ENCODE data around the gene PSME1.

PSME1 gene

GRCh38 chr14:24177891-24178290 is 41.9 kb downstream of the PSME1 start:
- Histone ChIP-seq H3K27ac (no peak overlapping the region), H3K27me3 (ENCODE audit: insufficient read depth, low read depth, severe bottlenecking) (no peaks in the 10 kb centered on the region), H3K36me3 (peaks cover 94% of the 10 kb centered on the region), H3K9me3 (ENCODE audit: severe bottlenecking) (no peaks in the 10 kb centered on the region), H3K4me3 (ENCODE audit: low read depth, low read length) (no peak overlapping the region)
- no peak for DNase-seq
- TF ChIP-seq CTCF (IDR thresholded peaks at IDR 0.05; ENCODE audit: low read depth, low read length), result no peak

GRCh38 chr14:24178399-24179178 is 42.6 kb downstream of the PSME1 start:
- peaks cover 94% of the 10 kb centered on the region for H3K36me3 ChIP-seq
- peak overlapping the region; percentile 51; the same call in 1 of the 2 replicates for H3K27ac ChIP-seq

GRCh38 chr14:24179294-24179960 is 43.4 kb downstream of the PSME1 start:
- Histone ChIP-seq H3K9me3 (ENCODE audit: severe bottlenecking) (no peaks in the 10 kb centered on the region), H3K36me3 (peaks cover 92% of the 10 kb centered on the region), H3K4me3 (ENCODE audit: low read depth, low read length) (no peak overlapping the region), H3K27ac (peak overlapping the region; percentile 51), H3K27me3 (ENCODE audit: insufficient read depth, low read depth, severe bottlenecking) (no peaks in the 10 kb centered on the region)
- no peak for TF ChIP-seq CTCF (IDR thresholded peaks at IDR 0.05; ENCODE audit: low read depth, low read length)
- DNase-seq, result no peak

More at GRCh38 chr14:24178399-24179178, 42.6 kb downstream of the PSME1 start:
- DNase-seq, result no peak
- no peaks in the 10 kb centered on the region for H3K27me3 ChIP-seq (ENCODE audit: insufficient read depth, low read depth, severe bottlenecking)
- no peaks in the 10 kb centered on the region for H3K9me3 ChIP-seq (ENCODE audit: severe bottlenecking)
- no peak overlapping the region for H3K4me3 ChIP-seq (ENCODE audit: low read depth, low read length)
- TF ChIP-seq CTCF (IDR thresholded peaks at IDR 0.05; ENCODE audit: low read depth, low read length), result no peak

GRCh38 chr14:24179961-24180796 is 44.2 kb downstream of the PSME1 start:
- no peak for DNase-seq
- Histone ChIP-seq H3K4me3 (ENCODE audit: low read depth, low read length) (no peak overlapping the region), H3K27ac (peak overlapping the region; percentile 51), H3K36me3 (peaks cover 92% of the 10 kb centered on the region), H3K9me3 (ENCODE audit: severe bottlenecking) (no peaks in the 10 kb centered on the region), H3K27me3 (ENCODE audit: insufficient read depth, low read depth, severe bottlenecking) (no peaks in the 10 kb centered on the region)
- TF ChIP-seq CTCF (IDR thresholded peaks at IDR 0.05; ENCODE audit: low read depth, low read length), result no peak

GRCh38 chr14:24181371-24182077 is 45.5 kb downstream of the PSME1 start:
- Histone ChIP-seq H3K9me3 (ENCODE audit: severe bottlenecking) (no peaks in the 10 kb centered on the region), H3K4me3 (ENCODE audit: low read depth, low read length) (no peak overlapping the region), H3K27ac (no peak overlapping the region), H3K36me3 (peaks cover 96% of the 10 kb centered on the region), H3K27me3 (ENCODE audit: insufficient read depth, low read depth, severe bottlenecking) (no peaks in the 10 kb centered on the region)
- DNase-seq, result no peak
- no peak for TF ChIP-seq CTCF (IDR thresholded peaks at IDR 0.05; ENCODE audit: low read depth, low read length)

Data from WERI-Rb-1 (cell line).